IMR-90 (cell line): ENCODE measurements around the gene OR8G1. TPM values are rescaled to one million over a fixed set of nuclear protein-coding genes. Genes with fewer than 3 reads are reported as not detected.
A peak's percentile ranks its signal among the peaks of the same experiment; 100 is the strongest.

ENCODE experiments used
- ATAC-seq: fragments of 200-7000 bp; cut with Tn5 transposase; 2 replicates; pipeline ENCODE4 v1.9.1; 2020; ENCODE audit warnings: low read depth, mild to moderate bottlenecking, moderate library complexity
- BruUV-seq: library from RNA; stranded (reverse); fragments of 400-500 nt; replicated peaks from 2 replicates; lab custom pipeline; 2021; lab: Mats Ljungman, UMichigan
- CTCF ChIA-PET: fragments of 300-600 bp; formaldehyde crosslinking; extraction: SDS; loops from one replicate; lab custom pipeline; 2021; ENCODE audit warnings: antibody characterized with exemption; lab: Yijun Ruan, JAX
- POLR2A ChIA-PET: fragments of 300-600 bp; sonication (Branson Sonifier 250); formaldehyde crosslinking; loops from one replicate; lab custom pipeline; 2022; ENCODE audit warnings: antibody characterized with exemption; ENCODE audit not compliant: unreplicated experiment; lab: Charles Lee
- DNase-seq: peaks from one replicate; pipeline ENCODE4 v3.0.0; 2013
- H2AFZ ChIP-seq: replicated peaks from 2 replicates; pipeline ENCODE3; 2013; ENCODE audit warnings: low read length, mild to moderate bottlenecking; ENCODE audit not compliant: poor library complexity
- H2AK5ac ChIP-seq: 2 replicates; pipeline ENCODE4 v1.6.1; 2013; ENCODE audit warnings: low read depth, low read length, inconsistent platforms
- H2AK9ac ChIP-seq: replicated peaks from 2 replicates; pipeline ENCODE3; 2013; ENCODE audit warnings: mild to moderate bottlenecking, low read depth, low read length, moderate library complexity; ENCODE audit not compliant: poor library complexity
- H2BK120ac ChIP-seq: 2 replicates; pipeline ENCODE4 v1.6.1; 2013; ENCODE audit warnings: low read depth, low read length, inconsistent platforms
- H2BK15ac ChIP-seq: 3 replicates; pipeline ENCODE4 v1.6.1; 2013; ENCODE audit warnings: low read depth, low read length, inconsistent platforms
- H2BK20ac ChIP-seq: 2 replicates; pipeline ENCODE4 v1.6.1; 2013; ENCODE audit warnings: low read depth, mild to moderate bottlenecking, inconsistent platforms, low read length, moderate library complexity
- H2BK5ac ChIP-seq: 2 replicates; pipeline ENCODE4 v1.6.1; 2013; ENCODE audit warnings: mild to moderate bottlenecking, low read depth, low read length, inconsistent platforms; ENCODE audit not compliant: poor library complexity, severe bottlenecking
- H3K14ac ChIP-seq: replicated peaks from 2 replicates; pipeline ENCODE4 v1.6.1; 2013; ENCODE audit warnings: low read depth, low read length, inconsistent platforms
- H3K18ac ChIP-seq: 2 replicates; pipeline ENCODE4 v1.6.1; 2013; ENCODE audit warnings: low read depth, low read length, control low read depth
- H3K23ac ChIP-seq: 2 replicates; pipeline ENCODE4 v1.6.1; 2013; ENCODE audit warnings: low read depth, low read length, inconsistent platforms
- H3K27ac ChIP-seq: 2 replicates; pipeline ENCODE4 v1.5.1; 2013; ENCODE audit warnings: mild to moderate bottlenecking, control low read depth, low read length; ENCODE audit not compliant: insufficient read depth
- H3K27me3 ChIP-seq: 2 replicates; pipeline ENCODE4 v1.6.1; 2013; ENCODE audit warnings: low read length; ENCODE audit not compliant: control insufficient read depth, insufficient read depth
- H3K36me3 ChIP-seq: 2 replicates; pipeline ENCODE4 v1.6.1; 2013; ENCODE audit warnings: low read length, mixed read lengths; ENCODE audit not compliant: control insufficient read depth, insufficient read depth
- H3K4ac ChIP-seq: 2 replicates; pipeline ENCODE4 v1.6.1; 2013; ENCODE audit warnings: low read depth, low read length, inconsistent platforms
- H3K4me1 ChIP-seq: 2 replicates; pipeline ENCODE4 v1.6.1; 2013; ENCODE audit warnings: low read length, mixed read lengths; ENCODE audit not compliant: control insufficient read depth, insufficient read depth
- H3K4me2 ChIP-seq: 2 replicates; pipeline ENCODE4 v1.6.1; 2013; ENCODE audit warnings: low read depth, mild to moderate bottlenecking, control low read depth, low read length, moderate library complexity
- H3K4me3 ChIP-seq: 2 replicates; pipeline ENCODE4 v1.5.1; 2013; ENCODE audit warnings: low read depth, mild to moderate bottlenecking, control low read depth, low read length, moderate library complexity; ENCODE audit not compliant: insufficient read depth
- H3K56ac ChIP-seq: 2 replicates; pipeline ENCODE4 v1.6.1; 2013; ENCODE audit warnings: low read length, inconsistent platforms; ENCODE audit not compliant: insufficient read depth; ENCODE audit errors: extremely low read depth
- H3K79me1 ChIP-seq, 2 experiments: 2 replicates each; pipeline ENCODE4 v1.6.1; 2013; ENCODE audit warnings: low read length in 2 of 2, inconsistent platforms in 1 of 2, low read depth in 1 of 2
- H3K9ac ChIP-seq: 2 replicates; pipeline ENCODE4 v1.6.1; 2013; ENCODE audit warnings: low read depth, low read length, control low read depth
- H3K9me1 ChIP-seq: 2 replicates; pipeline ENCODE4 v1.6.1; 2013; ENCODE audit warnings: low read length, inconsistent platforms; ENCODE audit not compliant: insufficient read depth
- H3K9me3 ChIP-seq: 2 replicates; pipeline ENCODE4 v1.6.1; 2013; ENCODE audit warnings: low read length; ENCODE audit not compliant: control insufficient read depth, insufficient read depth
- H4K20me1 ChIP-seq: 2 replicates; pipeline ENCODE4 v1.6.1; 2013; ENCODE audit warnings: low read length, inconsistent platforms; ENCODE audit not compliant: insufficient read depth
- H4K5ac ChIP-seq: 2 replicates; pipeline ENCODE4 v1.6.1; 2013; ENCODE audit warnings: mild to moderate bottlenecking, low read depth, low read length, control low read depth
- H4K8ac ChIP-seq, 2 experiments: 2 replicates each; pipeline ENCODE4 v1.6.1; 2013; ENCODE audit warnings: low read depth in 2 of 2, low read length in 2 of 2, control low read depth in 1 of 2, inconsistent platforms in 1 of 2
- H4K91ac ChIP-seq: 2 replicates; pipeline ENCODE4 v1.6.1; 2013; ENCODE audit warnings: low read depth, low read length, inconsistent platforms; ENCODE audit not compliant: insufficient read depth
- CHD1 ChIP-seq: IDR thresholded peaks from 2 replicates; pipeline ENCODE4 v1.6.1; 2012; ENCODE audit warnings: low read depth, low read length, improper control_type of control experiment
- CTCF ChIP-seq: conservative IDR thresholded peaks from 2 replicates; pipeline ENCODE4 v1.5.1; 2012; ENCODE audit warnings: mild to moderate bottlenecking, low read depth, low read length, improper control_type of control experiment
- RFX5 ChIP-seq: IDR thresholded peaks from 2 replicates; pipeline ENCODE4 v1.8.0; 2012; ENCODE audit warnings: low read depth, mild to moderate bottlenecking, low read length, moderate library complexity
- WGBS, 2 experiments: methylation state at CpG; one replicate each; pipeline versions ENCODE4 v1.1.5 to v1.1.7; 2013; ENCODE audit warnings: missing lambda C conversion rate in 2 of 2; ENCODE audit not compliant: insufficient read length in 1 of 2; ENCODE audit errors: extremely low coverage in 2 of 2; 5-methylcytosine and 5-hydroxymethylcytosine counted together
- dilution Hi-C: fragments of 300-500 bp; cut with HindIII; formaldehyde crosslinking; loops from one replicate; pipeline ENCODE4 v1.14.3; 2018; ENCODE audit warnings: low sequenced_read_pairs; ENCODE audit not compliant: unreplicated experiment
- in situ Hi-C: fragments of 300-500 bp; cut with MboI; formaldehyde crosslinking; loops from 3 replicates; pipeline ENCODE4 v1.14.3; 2019; ENCODE audit warnings: low sequenced_read_pairs, inconsistent platforms, mixed read lengths
- intact Hi-C: fragments of 100-400 bp; cut with micrococcal nuclease; formaldehyde crosslinking; loops from 2 replicates; pipeline ENCODE4 v1.10.0; 2022
- polyA plus RNA-seq, 3 experiments: library from polyadenylated mRNA; depleted of rRNA; stranded (reverse); fragments of >200 nt; gene quantifications; 2 replicates each; pipeline ENCODE4 v1.2.3, GENCODE V29; 2012; ENCODE audit warnings: low replicate concordance in 1 of 3
- total RNA-seq: library from RNA; depleted of rRNA; stranded (reverse); fragments of >200 nt; gene quantifications from 2 replicates; pipeline ENCODE4 v1.2.3, GENCODE V29; 2012

OR8G1 gene
- total and polyA plus RNA-seq, 2 of the 4 experiments (the other 2 are of a cell fraction): not detected

GRCh38 chr11:124297921-124298320, 57.0 kb downstream of the OR8G1 start:
- Histone ChIP-seq H3K27me3 (no peaks in the 10 kb centered on the region), H3K27ac (no peak overlapping the region), H3K23ac (no peak overlapping the region), H3K4me3 (no peak overlapping the region), H2BK120ac (no peak overlapping the region), H3K4ac (no peak overlapping the region), H4K91ac (no peak overlapping the region), H3K18ac (no peak overlapping the region), H3K9me1 (no peaks in the 10 kb centered on the region), H3K56ac (no peak overlapping the region), H4K8ac (no peak overlapping the region), H3K4me2 (peak overlapping the region; percentile 59; the same call in 1 of the 2 replicates), H3K79me1 (no peaks in the 10 kb centered on the region), H2AFZ (no peak overlapping the region), H2AK5ac (no peak overlapping the region), H3K9me3 (no peaks in the 10 kb centered on the region; the same call in 1 of the 2 replicates), H3K36me3 (no peaks in the 10 kb centered on the region), H2AK9ac (no peak overlapping the region), H2BK15ac (no peak overlapping the region), H4K5ac (no peak overlapping the region; the same call in 1 of the 2 replicates), H3K4me1 (peaks cover under 1% of the 10 kb centered on the region; the same call in 1 of the 2 replicates), H3K9ac (no peak overlapping the region), H2BK5ac (peak overlapping the region; percentile 76), H3K14ac (no peak overlapping the region), H4K20me1 (no peaks in the 10 kb centered on the region), H2BK20ac (peak overlapping the region; percentile 74; the same call in 1 of the 2 replicates)
- in situ Hi-C loops (no loop called here), intact Hi-C loops (no loop called here), dilution Hi-C loops (no loop called here)
- WGBS, 2 experiments: no CpG with 5 or more reads among the region's 4 CpGs
- ChIA-PET CTCF (no interaction called here), POLR2A (no interaction called here)
- ATAC-seq: peak; percentile 57
- DNase-seq: peak; percentile 27
- BruUV-seq: no TSS peak
- TF ChIP-seq CHD1 (no peak), CTCF (no peak), RFX5 (no peak)
